ENCODE measurements around the gene CAMSAP1.

CAMSAP1 gene

DNA sequence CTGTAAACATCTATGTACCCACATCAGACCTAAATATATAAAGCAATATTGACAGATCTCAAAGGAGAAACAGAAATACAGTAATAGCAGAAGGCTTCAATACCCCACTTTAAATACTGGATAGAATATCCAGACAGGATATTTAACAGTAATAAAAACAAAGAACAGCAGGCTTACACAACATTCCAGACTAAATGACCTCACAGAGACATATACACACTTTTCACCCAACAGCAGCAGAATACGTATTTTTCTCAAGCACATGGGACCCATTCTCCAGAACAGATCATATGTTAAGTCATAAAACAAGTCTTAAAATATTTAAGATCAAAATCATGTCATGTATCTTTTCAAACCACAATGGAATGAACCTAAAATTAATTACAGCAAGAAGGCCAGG, 76.8 kb downstream of the CAMSAP1 start:
- DNase-seq (ENCODE audit: insufficient read length) (no peak), FAIRE-seq (no peak)
- TF ChIP-seq TAF1 (IDR thresholded peaks at IDR 0.05; ENCODE audit: borderline replicate concordance, low read depth, low read length) = no peak

DNA sequence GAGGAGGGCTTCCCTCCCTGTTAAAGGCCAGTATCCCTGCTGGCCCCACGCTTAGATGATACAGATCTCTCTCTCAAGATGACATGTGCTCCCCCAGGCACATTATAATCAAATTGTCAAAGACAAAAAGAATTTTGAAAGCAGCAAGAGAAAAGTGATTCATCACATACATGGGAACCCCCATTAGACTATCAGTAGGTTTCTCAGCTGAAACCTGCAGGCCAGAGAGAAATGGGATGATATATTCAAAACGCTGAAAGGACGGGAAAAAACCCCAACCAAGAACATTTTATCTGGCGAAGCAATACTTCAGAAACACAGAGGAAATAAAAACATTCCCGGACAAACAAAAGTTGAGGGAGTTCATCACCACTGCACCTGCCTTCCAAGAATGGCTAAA, 78.7 kb downstream of the CAMSAP1 start:
- TF ChIP-seq POLR2AphosphoS5 (IDR thresholded peaks at IDR 0.05; ENCODE audit: low read depth, low read length) (no peak), POLR2A (IDR thresholded peaks at IDR 0.05; ENCODE audit: low read depth, low read length) (no peak), TAF1 (IDR thresholded peaks at IDR 0.05; ENCODE audit: borderline replicate concordance, low read depth, low read length) (no peak)
- no peak for FAIRE-seq
- no peak for DNase-seq (ENCODE audit: insufficient read length)

DNA sequence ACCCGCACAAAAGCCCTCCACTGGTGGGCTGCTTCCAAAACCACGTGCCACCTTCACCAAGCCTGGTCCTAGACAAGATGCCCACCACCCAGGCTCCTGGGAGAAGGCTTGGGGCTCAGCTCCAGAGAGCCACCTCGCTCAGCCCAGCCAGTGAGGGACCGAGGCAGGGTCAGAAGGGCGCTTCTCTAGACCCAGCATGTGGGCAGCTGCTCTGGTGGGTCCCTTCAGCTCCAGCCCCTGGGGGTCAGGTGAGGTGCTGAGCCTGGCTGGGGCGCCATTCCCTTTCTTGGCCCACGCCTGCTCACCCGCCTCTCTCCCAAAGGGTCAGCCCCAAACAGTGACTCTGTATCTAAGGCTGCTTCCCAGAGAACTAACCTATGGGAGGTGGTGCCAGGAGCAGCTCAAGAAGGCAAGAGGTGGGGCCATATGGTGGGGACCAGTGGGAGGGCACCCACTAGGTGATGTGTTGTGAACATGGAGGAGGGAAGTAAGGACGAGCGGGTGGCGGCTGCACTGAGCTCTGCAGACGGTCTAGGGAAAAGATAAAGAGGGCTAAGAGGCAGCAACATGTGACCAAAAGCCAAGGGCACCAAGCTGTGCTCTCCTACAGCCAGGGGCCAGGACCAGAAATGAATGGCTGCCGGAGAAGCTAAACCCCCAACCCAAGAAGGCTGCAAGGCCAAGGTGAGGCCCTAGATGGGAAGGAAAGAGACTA, 79.3 kb downstream of the CAMSAP1 start:
- TF ChIP-seq POLR2AphosphoS5 (IDR thresholded peaks at IDR 0.05; ENCODE audit: low read depth, low read length) (no peak), POLR2A (IDR thresholded peaks at IDR 0.05; ENCODE audit: low read depth, low read length) (no peak), TAF1 (IDR thresholded peaks at IDR 0.05; ENCODE audit: borderline replicate concordance, low read depth, low read length) (no peak)
- DNase-seq (ENCODE audit: insufficient read length) (no peak), FAIRE-seq (no peak)

DNA sequence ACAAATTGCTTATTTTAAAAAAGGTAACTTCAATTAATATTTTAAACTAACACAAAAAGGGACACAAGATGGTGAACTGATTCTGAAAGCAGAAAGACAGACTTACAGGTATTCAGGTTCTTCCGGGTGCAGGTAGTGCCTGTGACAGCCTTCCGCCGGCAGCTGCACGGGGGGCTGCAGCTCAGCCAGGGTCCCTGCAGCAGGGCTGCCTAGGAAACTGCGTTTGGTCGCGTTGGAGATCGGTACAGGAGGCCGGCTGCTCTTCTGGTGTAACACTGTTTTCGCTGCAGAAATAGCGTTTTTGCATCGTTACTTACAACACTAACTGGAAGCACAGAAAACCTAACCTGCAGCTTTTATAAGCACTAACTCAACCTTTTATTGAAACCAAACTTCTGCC, 80.0 kb downstream of the CAMSAP1 start:
- FAIRE-seq = no peak
- DNase-seq (ENCODE audit: insufficient read length) = no peak
- no peak for TF ChIP-seq TAF1 (IDR thresholded peaks at IDR 0.05; ENCODE audit: borderline replicate concordance, low read depth, low read length)
- TF ChIP-seq POLR2A (IDR thresholded peaks at IDR 0.05; ENCODE audit: low read depth, low read length) = no peak
- no peak for TF ChIP-seq POLR2AphosphoS5 (IDR thresholded peaks at IDR 0.05; ENCODE audit: low read depth, low read length)

DNA sequence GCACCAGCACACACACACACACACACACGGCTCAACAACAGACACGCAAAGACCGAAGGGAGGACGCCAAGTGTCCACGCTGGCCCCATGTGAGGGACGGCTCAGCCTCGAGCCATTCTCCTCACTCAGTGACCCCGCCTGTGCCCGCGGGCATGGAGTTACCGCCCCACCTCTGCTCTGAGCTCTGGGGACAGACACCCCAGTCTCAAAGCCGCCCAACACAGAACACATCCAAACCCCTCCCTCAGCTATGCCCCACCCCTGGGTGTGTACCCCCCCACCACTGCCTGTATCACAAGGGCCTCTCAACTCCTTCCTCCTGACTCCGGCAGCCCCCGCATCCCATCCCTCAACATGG, 81.2 kb downstream of the CAMSAP1 start:
- FAIRE-seq (no peak), DNase-seq (ENCODE audit: insufficient read length) (no peak)
- no peak for TF ChIP-seq POLR2AphosphoS5 (IDR thresholded peaks at IDR 0.05; ENCODE audit: low read depth, low read length)
- no peak for TF ChIP-seq TAF1 (IDR thresholded peaks at IDR 0.05; ENCODE audit: borderline replicate concordance, low read depth, low read length)
- TF ChIP-seq POLR2A (IDR thresholded peaks at IDR 0.05; ENCODE audit: low read depth, low read length) = no peak

DNA sequence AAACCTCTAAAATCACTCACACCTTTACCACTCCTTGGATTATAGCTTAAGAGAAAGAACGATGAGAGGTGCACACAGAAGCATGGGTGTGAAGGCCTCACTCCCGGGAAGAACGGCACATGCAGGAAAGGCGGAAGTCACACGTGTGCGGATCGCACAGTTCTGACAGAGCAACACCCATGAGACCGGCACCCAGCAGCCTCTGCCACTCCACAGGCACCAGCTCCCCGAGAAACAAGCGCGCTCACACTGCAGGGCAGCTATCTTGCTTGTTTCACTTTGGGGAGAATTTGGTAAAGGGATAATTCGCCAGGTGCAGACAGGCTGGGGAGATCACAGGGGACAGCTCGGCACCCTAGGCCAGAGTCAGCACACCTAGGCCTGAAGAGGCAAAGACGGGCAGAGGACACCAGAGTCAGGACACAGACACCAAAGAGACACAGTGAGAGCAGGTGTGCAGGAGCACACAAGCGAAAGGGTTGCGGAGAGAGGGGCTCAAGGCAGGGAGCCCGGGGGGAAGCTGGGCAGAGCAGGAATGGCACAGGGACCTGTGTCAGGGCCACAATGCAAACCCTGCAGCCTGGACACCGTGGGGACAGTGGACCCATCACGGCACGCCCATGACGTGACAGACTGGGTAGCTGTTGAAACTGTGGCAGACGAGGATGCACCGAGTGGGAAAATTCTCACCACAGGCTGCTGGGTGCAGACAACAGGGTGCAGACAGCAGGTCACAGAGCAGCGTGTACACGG, 81.7 kb downstream of the CAMSAP1 start:
- FAIRE-seq (no peak), DNase-seq (ENCODE audit: insufficient read length) (no peak)
- TF ChIP-seq TAF1 (IDR thresholded peaks at IDR 0.05; ENCODE audit: borderline replicate concordance, low read depth, low read length) = no peak
- no peak for TF ChIP-seq POLR2A (IDR thresholded peaks at IDR 0.05; ENCODE audit: low read depth, low read length)
- TF ChIP-seq POLR2AphosphoS5 (IDR thresholded peaks at IDR 0.05; ENCODE audit: low read depth, low read length) = no peak

DNA sequence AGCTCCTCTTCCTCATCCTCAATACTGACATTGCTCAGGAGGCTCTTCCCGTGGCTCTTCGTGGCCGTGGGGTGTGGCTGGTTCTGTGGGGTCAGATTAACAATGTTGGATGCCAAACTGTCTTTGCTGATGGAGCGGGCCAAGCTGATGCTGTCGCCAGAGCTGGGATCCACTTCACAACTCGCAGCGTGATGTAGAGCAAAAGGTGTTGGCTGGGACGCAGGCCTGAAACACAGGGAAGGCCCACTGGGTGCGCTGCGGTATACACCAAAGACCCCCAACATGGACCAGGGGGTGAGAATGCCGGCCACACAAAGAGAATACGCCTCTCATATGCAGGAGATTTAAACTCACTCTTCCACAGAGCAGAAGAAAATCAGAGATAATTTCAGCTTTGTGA, 84.3 kb downstream of the CAMSAP1 start:
- TF ChIP-seq POLR2AphosphoS5 (IDR thresholded peaks at IDR 0.05; ENCODE audit: low read depth, low read length) (no peak), POLR2A (IDR thresholded peaks at IDR 0.05; ENCODE audit: low read depth, low read length) (no peak), TAF1 (IDR thresholded peaks at IDR 0.05; ENCODE audit: borderline replicate concordance, low read depth, low read length) (no peak)
- FAIRE-seq (no peak), DNase-seq (ENCODE audit: insufficient read length) (no peak)

DNA sequence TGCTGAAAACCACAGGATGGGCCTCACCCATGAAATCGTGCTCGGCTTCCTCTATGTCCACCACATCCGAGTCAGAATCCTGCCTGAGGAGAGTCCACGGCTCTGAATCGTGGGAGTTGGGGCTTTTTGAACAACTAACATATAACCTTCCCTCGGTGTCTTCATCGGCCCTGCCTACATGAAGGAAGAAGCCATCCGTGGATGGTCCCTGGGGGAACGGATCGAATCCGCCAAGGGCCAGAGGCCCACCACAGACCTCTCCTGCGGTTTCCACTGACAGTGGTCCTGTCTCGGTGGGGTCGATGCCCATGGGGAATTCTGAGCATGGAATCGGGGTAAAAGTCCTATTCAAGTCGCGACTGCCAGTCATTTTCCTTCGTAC, 85.0 kb downstream of the CAMSAP1 start:
- DNase-seq (ENCODE audit: insufficient read length) = no peak
- TF ChIP-seq TAF1 (IDR thresholded peaks at IDR 0.05; ENCODE audit: borderline replicate concordance, low read depth, low read length) (no peak), POLR2A (IDR thresholded peaks at IDR 0.05; ENCODE audit: low read depth, low read length) (no peak), POLR2AphosphoS5 (IDR thresholded peaks at IDR 0.05; ENCODE audit: low read depth, low read length) (no peak)
- FAIRE-seq = no peak

DNA sequence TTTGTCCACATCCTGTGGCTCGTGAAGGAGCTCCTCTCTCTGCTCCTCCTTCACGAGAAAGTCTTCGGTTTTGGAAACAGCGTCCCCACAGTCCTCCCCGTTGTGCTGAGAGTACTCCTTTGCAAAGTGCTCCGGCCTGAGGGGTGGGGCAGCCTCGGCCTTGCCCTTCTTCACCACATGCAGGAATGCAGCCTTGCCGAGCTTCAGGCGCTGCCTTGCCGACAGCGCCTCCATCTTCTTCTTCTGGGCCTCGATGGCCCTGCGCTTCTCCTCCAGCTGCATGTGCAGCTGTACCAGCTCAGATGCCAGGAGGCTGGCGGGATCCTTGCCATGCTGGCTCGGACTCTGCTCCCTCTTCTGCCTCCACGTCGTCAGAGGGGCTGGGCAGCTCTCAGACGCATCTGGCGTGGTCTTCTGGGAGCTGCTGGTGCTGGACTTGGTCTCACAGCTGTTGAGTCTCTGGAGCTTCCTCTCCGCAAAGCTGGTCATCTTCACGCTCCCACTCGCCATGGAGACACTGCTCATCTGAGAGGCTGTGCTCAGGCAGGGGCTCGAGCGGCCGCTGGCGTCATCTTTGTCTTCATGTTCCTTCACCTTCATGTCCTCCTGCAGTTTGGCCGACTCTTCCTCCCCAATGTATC, 85.5 kb downstream of the CAMSAP1 start:
- TF ChIP-seq POLR2AphosphoS5 (IDR thresholded peaks at IDR 0.05; ENCODE audit: low read depth, low read length) = no peak
- no peak for TF ChIP-seq TAF1 (IDR thresholded peaks at IDR 0.05; ENCODE audit: borderline replicate concordance, low read depth, low read length)
- no peak for DNase-seq (ENCODE audit: insufficient read length)
- no peak for FAIRE-seq

DNA sequence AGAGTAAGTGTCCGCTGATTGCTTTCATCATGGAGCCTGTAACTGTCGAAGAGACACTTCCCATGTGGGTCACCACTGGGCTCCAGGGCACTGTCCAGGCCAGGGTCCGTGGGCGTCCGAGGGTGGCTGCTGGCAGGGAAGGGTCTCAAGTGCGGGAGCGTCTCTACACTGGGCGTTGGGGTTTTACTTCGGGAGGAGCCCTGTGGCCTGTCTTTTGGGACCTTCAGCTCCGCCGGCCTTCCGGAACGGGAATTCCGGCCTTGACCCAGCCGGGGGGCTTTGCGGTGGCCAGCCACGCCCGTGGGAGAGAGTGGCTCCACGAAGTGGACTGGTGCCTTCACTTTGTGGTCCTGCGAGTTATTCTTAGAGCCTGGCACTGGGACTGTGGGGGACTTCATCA, 86.2 kb downstream of the CAMSAP1 start:
- DNase-seq (ENCODE audit: insufficient read length) (no peak), FAIRE-seq (no peak)
- TF ChIP-seq POLR2AphosphoS5 (IDR thresholded peaks at IDR 0.05; ENCODE audit: low read depth, low read length) (no peak), TAF1 (IDR thresholded peaks at IDR 0.05; ENCODE audit: borderline replicate concordance, low read depth, low read length) (no peak), POLR2A (IDR thresholded peaks at IDR 0.05; ENCODE audit: low read depth, low read length) (no peak)

DNA sequence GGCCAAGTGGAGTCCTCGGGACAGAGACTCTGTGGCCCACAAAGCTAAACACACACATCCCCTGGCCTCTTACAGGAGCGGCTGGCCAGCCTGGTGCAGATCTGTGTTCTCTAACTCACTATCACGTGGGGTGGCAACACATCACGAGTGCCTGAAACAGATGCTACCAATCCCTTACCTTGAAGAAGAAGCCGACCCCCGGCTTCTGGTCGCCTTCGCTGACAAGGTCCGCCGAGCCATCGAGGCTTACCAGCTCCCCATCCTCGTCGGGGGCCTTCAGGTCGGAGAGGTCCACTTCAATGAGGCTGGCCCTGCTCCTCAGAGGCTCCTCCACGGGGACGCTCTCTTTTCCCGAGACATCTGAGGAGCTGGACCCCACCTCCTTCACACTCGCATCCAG, 86.7 kb downstream of the CAMSAP1 start:
- TF ChIP-seq POLR2AphosphoS5 (IDR thresholded peaks at IDR 0.05; ENCODE audit: low read depth, low read length) (no peak), TAF1 (IDR thresholded peaks at IDR 0.05; ENCODE audit: borderline replicate concordance, low read depth, low read length) (no peak), POLR2A (IDR thresholded peaks at IDR 0.05; ENCODE audit: low read depth, low read length) (no peak)
- no peak for FAIRE-seq
- no peak for DNase-seq (ENCODE audit: insufficient read length)

DNA sequence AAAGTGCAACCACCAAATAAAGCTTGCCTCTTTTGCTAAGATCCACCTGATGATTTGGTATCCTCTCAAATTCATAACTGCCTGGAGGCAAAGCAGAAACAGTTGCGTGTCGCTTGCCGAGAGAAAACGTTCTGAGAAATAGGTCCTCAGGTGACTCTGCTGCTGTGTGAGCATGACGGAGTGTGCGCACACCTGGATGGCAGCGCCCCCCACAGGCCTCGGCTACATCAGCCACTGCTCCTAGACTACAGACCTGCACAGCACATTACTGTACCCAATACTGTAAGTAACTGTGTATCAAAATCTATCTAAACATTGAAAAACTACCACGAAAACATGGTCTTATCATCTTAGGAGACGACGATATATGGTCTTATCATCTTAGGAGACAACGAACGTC, 87.4 kb downstream of the CAMSAP1 start:
- TF ChIP-seq TAF1 (IDR thresholded peaks at IDR 0.05; ENCODE audit: borderline replicate concordance, low read depth, low read length) (no peak), POLR2A (IDR thresholded peaks at IDR 0.05; ENCODE audit: low read depth, low read length) (no peak), POLR2AphosphoS5 (IDR thresholded peaks at IDR 0.05; ENCODE audit: low read depth, low read length) (no peak)
- FAIRE-seq (no peak), DNase-seq (ENCODE audit: insufficient read length) (no peak)
